K562 (cell line): ENCODE measurements around the gene BPNT1. TPM values are rescaled to one million over a fixed set of nuclear protein-coding genes. Genes with fewer than 3 reads are reported as not detected.

ENCODE experiments used
- CHAMP1 ChIP-seq: fragments of 450-650 bp; IDR thresholded peaks from 2 replicates; pipeline ENCODE4 v1.6.1; 2016; ENCODE audit warnings: mild to moderate bottlenecking
- GATAD2B ChIP-seq: fragments of 450-650 bp; IDR thresholded peaks from 2 replicates; pipeline ENCODE4 v1.6.1; 2017; ENCODE audit warnings: mild to moderate bottlenecking, borderline replicate concordance
- GTF2E2 ChIP-seq: fragments of 200-800 bp; sonication (Bioruptor generic); IDR thresholded peaks from 2 replicates; pipeline ENCODE4 v1.6.1; 2016; ENCODE audit warnings: missing genetic modification characterization, missing compliant biosample characterization
- HDAC2 ChIP-seq: fragments of 450-650 bp; IDR thresholded peaks from 2 replicates; pipeline ENCODE4 v1.6.1; 2016; ENCODE audit warnings: mild to moderate bottlenecking
- HNRNPK ChIP-seq: fragments of 200-400 bp; formaldehyde crosslinking; IDR thresholded peaks from one replicate; pipeline ENCODE4 v1.6.1; 2018; ENCODE audit warnings: mild to moderate bottlenecking, low read depth, low read length; ENCODE audit not compliant: poor library complexity, severe bottlenecking
- MAX ChIP-seq: sonication (generic); formaldehyde crosslinking; IDR thresholded peaks from 2 replicates; pipeline ENCODE4 v1.9.0; 2022; ENCODE audit warnings: mild to moderate bottlenecking, missing genetic modification reagents
- ZBTB11 ChIP-seq, 3 experiments: fragments of 200-800 bp in 1 of 3; fragments of 250-450 bp in 1 of 3; fragments of 450-650 bp in 1 of 3; sonication (Bioruptor Pico) in 1 of 3; sonication (Bioruptor generic) in 1 of 3; formaldehyde crosslinking in 1 of 3; IDR thresholded peaks; 2 replicates each; pipeline versions ENCODE4 v1.6.1 to v1.8.0; 2016 to 2022; ENCODE audit warnings: mild to moderate bottlenecking in 2 of 3, missing genetic modification characterization in 2 of 3, missing compliant biosample characterization in 1 of 3, moderate library complexity in 1 of 3
- ZBTB5 ChIP-seq: fragments of 450-650 bp; IDR thresholded peaks from 2 replicates; pipeline ENCODE4 v1.6.1; 2017; ENCODE audit warnings: antibody characterized with exemption
- ZNF311 ChIP-seq: fragments of 250-450 bp; sonication (Bioruptor Pico); IDR thresholded peaks from 2 replicates; pipeline ENCODE4 v1.4.0; 2020; ENCODE audit warnings: mild to moderate bottlenecking, moderate library complexity
- ZNF41 ChIP-seq: fragments of 250-450 bp; sonication (Bioruptor Pico); conservative IDR thresholded peaks from 2 replicates; pipeline ENCODE4 v1.4.0; 2020; ENCODE audit warnings: mild to moderate bottlenecking
- polyA plus RNA-seq, 8 experiments: library from polyadenylated mRNA; depleted of rRNA in 4 of 8; stranded (reverse) in 5 of 8; unstranded in 3 of 8; fragments of >200 nt; fragmentation: Nextera tagmentation in 2 of 8; fragmentation: Illumina TruSeq in 1 of 8; extraction: Ambion mirVana in 2 of 8; extraction: Trizol in 1 of 8; gene quantifications; 2 replicates each; pipeline versions ENCODE4 v1.2.1 to v1.2.3, GENCODE V29; 2011 to 2014; ENCODE audit warnings: inconsistent platforms in 1 of 8, missing spikeins in 1 of 8
- total RNA-seq, 7 experiments: library from RNA; depleted of rRNA in 6 of 7; stranded (reverse); fragments of >200 nt in 6 of 7; fragmentation: Illumina TruSeq in 2 of 7; extraction: Trizol in 2 of 7; gene quantifications; 2 replicates each; pipeline versions ENCODE4 v1.2.1 to v1.2.3, GENCODE V29; 2011 to 2021; ENCODE audit warnings: low replicate concordance in 1 of 7
- TF ChIP-seq, protein P1 (sequence below): fragments of 450-650 bp; conservative IDR thresholded peaks from 2 replicates; pipeline ENCODE4 v1.6.1; 2016; ENCODE audit warnings: missing genetic modification characterization, low read depth, mild to moderate bottlenecking, control low read depth, missing compliant biosample characterization
- TF ChIP-seq, protein P2 (sequence below): fragments of 250-450 bp; sonication (Bioruptor Pico); IDR thresholded peaks from 2 replicates; pipeline ENCODE4 v1.8.0; 2022; ENCODE audit warnings: inconsistent platforms, mild to moderate bottlenecking, moderate library complexity, borderline replicate concordance
- TF ChIP-seq, protein P3 (sequence below): fragments of 250-450 bp; sonication (Bioruptor Pico); IDR thresholded peaks from 2 replicates; pipeline ENCODE4 v1.5.0; 2022; ENCODE audit warnings: mild to moderate bottlenecking

BPNT1 gene
- total and polyA plus RNA-seq, 9 of the 15 experiments (the other 6 are each of a cell fraction or from before 2014, with no cell fraction given): 30.2 to 73.8 (median 40.5) TPM

DNA sequence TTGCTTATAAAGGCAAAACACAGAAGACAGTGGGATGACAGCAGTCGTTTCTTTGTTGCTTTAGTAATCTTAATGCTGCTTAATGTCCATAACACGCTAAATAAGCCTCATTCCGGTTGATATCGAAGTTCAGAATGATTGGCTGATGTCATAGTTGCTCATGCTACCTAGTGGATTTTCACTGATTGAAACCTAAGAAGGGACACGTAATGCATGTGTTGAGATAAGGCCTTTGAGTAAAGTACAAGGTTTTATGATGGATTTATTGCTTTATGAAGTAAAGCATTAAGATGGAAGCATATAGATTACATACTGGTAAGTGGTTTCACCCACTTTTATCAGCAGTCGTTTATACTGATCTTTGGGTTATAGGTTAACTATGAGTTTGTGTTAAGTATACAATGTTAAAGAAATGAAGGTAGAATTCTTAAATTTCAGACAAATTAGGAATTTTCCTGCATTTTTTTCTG, 29.5 kb upstream of the BPNT1 start (continued):
- TF ChIP-seq CHAMP1: peak; percentile 51; the same call in 1 of the 2 replicates
- TF ChIP-seq HDAC2: peak; percentile 100
- peak; percentile 92 for TF ChIP-seq GATAD2B
- 0 out of 2 replicates have a peak, but pooled peaks have one; percentile 44 for TF ChIP-seq GTF2E2 (tag)
- no peak for TF ChIP-seq ZNF311 (CRISPR knock-in tag)
- TF ChIP-seq ZBTB5: no peak
- no peak for TF ChIP-seq MAX (CRISPR knock-in tag)
- TF ChIP-seq HNRNPK: no peak
- no peak for TF ChIP-seq ZNF41 (CRISPR knock-in tag)
- TF ChIP-seq, protein P1, sequence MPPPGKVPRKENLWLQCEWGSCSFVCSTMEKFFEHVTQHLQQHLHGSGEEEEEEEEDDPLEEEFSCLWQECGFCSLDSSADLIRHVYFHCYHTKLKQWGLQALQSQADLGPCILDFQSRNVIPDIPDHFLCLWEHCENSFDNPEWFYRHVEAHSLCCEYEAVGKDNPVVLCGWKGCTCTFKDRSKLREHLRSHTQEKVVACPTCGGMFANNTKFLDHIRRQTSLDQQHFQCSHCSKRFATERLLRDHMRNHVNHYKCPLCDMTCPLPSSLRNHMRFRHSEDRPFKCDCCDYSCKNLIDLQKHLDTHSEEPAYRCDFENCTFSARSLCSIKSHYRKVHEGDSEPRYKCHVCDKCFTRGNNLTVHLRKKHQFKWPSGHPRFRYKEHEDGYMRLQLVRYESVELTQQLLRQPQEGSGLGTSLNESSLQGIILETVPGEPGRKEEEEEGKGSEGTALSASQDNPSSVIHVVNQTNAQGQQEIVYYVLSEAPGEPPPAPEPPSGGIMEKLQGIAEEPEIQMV (tag): no peak
- no peak for TF ChIP-seq ZBTB11 (CRISPR knock-in tag; IDR thresholded peaks at IDR 0.05)
- TF ChIP-seq, protein P2, sequence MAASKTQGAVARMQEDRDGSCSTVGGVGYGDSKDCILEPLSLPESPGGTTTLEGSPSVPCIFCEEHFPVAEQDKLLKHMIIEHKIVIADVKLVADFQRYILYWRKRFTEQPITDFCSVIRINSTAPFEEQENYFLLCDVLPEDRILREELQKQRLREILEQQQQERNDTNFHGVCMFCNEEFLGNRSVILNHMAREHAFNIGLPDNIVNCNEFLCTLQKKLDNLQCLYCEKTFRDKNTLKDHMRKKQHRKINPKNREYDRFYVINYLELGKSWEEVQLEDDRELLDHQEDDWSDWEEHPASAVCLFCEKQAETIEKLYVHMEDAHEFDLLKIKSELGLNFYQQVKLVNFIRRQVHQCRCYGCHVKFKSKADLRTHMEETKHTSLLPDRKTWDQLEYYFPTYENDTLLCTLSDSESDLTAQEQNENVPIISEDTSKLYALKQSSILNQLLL (CRISPR knock-in tag): no peak
- TF ChIP-seq, protein P3, sequence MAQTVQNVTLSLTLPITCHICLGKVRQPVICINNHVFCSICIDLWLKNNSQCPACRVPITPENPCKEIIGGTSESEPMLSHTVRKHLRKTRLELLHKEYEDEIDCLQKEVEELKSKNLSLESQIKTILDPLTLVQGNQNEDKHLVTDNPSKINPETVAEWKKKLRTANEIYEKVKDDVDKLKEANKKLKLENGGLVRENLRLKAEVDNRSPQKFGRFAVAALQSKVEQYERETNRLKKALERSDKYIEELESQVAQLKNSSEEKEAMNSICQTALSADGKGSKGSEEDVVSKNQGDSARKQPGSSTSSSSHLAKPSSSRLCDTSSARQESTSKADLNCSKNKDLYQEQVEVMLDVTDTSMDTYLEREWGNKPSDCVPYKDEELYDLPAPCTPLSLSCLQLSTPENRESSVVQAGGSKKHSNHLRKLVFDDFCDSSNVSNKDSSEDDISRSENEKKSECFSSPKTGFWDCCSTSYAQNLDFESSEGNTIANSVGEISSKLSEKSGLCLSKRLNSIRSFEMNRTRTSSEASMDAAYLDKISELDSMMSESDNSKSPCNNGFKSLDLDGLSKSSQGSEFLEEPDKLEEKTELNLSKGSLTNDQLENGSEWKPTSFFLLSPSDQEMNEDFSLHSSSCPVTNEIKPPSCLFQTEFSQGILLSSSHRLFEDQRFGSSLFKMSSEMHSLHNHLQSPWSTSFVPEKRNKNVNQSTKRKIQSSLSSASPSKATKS (CRISPR knock-in tag): no peak
